Measurements from ENCODE around the gene OR6B3. TPM values are rescaled to one million over a fixed set of nuclear protein-coding genes. Genes with fewer than 3 reads are reported as not detected.

Gene OR6B3
- total and polyA plus RNA-seq, 7 donors: not detected

DNA sequence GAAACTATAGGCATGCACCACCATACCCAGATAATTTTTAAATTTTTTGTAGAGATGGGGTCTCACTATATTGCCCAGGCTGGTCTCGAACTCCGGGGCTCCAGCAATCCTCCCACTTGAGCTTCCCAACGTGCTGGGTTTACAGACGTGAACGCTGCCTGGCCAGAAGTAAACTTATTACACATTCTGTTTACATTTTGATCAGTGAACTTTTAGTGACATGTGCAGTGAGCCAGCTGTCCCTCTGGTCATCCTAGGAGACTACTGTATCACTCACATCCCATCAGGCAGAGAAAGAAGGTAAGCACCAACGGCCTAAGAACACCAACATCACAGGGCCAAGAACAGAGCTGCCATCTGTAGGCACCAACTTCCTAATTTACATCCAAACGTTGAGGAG lies 50.3 kb downstream of the OR6B3 start:
- ATAC-seq (no peak), DNase-seq (no peak)
- Histone ChIP-seq H3K9me3 (no peaks in the 10 kb centered on the region), H3K36me3 (ENCODE audit: insufficient read depth in 1 of 2, low read depth in 1 of 2) (peaks cover 0 to 100% of the 10 kb centered on the region in 2 donors), H3K4me3 (no peak overlapping the region), H3K27me3 (ENCODE audit: insufficient read depth in 3 of 3, low read length in 2 of 3) (no peaks in the 10 kb centered on the region), H3K4me1 (no peaks in the 10 kb centered on the region), H3K27ac (no peak overlapping the region)
- TF ChIP-seq, protein P1, sequence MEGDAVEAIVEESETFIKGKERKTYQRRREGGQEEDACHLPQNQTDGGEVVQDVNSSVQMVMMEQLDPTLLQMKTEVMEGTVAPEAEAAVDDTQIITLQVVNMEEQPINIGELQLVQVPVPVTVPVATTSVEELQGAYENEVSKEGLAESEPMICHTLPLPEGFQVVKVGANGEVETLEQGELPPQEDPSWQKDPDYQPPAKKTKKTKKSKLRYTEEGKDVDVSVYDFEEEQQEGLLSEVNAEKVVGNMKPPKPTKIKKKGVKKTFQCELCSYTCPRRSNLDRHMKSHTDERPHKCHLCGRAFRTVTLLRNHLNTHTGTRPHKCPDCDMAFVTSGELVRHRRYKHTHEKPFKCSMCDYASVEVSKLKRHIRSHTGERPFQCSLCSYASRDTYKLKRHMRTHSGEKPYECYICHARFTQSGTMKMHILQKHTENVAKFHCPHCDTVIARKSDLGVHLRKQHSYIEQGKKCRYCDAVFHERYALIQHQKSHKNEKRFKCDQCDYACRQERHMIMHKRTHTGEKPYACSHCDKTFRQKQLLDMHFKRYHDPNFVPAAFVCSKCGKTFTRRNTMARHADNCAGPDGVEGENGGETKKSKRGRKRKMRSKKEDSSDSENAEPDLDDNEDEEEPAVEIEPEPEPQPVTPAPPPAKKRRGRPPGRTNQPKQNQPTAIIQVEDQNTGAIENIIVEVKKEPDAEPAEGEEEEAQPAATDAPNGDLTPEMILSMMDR (IDR thresholded peaks at IDR 0.05): no peak
- intact Hi-C loops (cut with DNase I): no loop called here
- WGBS, 3 donors: 86 to 89% (median 87%) methylated on average over 7 of the region's 7 CpGs

DNA sequence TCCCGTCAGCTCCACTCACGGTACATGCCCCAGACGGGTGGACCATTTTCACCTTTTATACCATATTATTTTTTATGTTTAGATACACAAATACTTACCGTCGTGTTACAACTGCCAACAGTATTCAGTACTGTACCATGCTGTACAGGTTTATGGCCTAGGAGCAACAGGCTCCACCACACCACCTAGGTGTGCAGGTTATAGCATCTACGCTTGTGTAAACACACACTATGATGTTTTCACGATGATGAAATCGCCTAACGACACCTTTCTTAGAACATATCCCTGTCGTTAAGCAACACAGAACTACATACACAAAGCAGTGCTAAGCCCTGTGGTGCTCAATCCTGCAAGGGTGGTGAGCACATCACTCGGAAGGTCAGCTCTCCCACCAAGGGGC lies 52.6 kb downstream of the OR6B3 start:
- H3K4me3 ChIP-seq: no peak overlapping the region
- WGBS, 3 donors: 90 to 95% (median 91%) methylated on average over 11 of the region's 11 CpGs
- peaks cover 4% of the 10 kb centered on the region for H3K4me1 ChIP-seq
- no peak overlapping the region for H3K27ac ChIP-seq
- no peaks in the 10 kb centered on the region for H3K27me3 ChIP-seq (ENCODE audit: insufficient read depth in 3 of 3, low read length in 2 of 3)
- intact Hi-C loops (cut with DNase I): no loop called here
- no peaks in the 10 kb centered on the region for H3K9me3 ChIP-seq
- ATAC-seq: no peak
- DNase-seq: no peak
- TF ChIP-seq, protein P1 (IDR thresholded peaks at IDR 0.05): no peak
- peaks cover 0 to 86% of the 10 kb centered on the region in 2 donors for H3K36me3 ChIP-seq (ENCODE audit: insufficient read depth in 1 of 2, low read depth in 1 of 2)

DNA sequence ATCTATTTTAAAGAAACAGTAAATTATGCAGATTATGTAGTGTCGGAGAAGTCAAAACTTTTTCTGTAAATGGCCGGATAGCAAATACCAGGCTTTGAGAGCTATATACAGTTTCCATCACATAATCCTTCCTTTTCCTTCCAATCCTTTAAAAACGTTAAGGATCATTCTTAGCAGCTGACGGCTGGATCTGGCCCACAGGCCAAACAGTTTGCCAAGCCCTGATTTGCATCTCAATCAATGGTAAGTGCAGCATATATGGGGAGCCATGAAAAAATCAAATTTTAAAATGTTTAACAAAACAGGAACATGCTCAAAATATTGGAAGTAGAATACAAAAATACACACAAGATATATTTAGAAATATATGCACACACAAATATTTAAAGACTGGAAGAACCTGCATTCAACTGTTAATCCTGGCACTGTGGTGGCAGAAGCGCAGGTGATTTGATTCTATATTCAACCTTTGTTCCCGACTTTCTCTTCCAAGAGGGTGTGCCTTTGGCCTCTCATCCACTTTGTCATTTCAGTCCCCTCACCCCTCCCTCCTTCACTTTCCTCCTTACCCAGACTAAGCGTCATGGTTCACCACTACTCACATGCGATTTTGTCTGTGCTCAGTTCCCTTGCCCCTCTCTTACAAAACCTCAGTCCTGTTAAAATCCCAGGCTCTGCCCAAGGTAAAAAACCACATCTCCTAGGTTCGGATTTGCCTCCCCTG lies 55.5 kb downstream of the OR6B3 start:
- H3K27ac ChIP-seq: no peak overlapping the region

More for the DNA sequence above, 55.5 kb downstream of the OR6B3 start:
- H3K9me3 ChIP-seq: no peaks in the 10 kb centered on the region
- intact Hi-C loops (cut with DNase I): loop anchor here in 1 of 2 donors (10.0 kb wide), 1 partner anchor 963 kb away; no protein-coding TSS in a partner anchor
- H3K4me1 ChIP-seq: peaks cover 4% of the 10 kb centered on the region
- DNase-seq (no peak), ATAC-seq (peak; percentile 15 to 84 (median 60))
- TF ChIP-seq, protein P1 (IDR thresholded peaks at IDR 0.05): no peak
- 53 to 66% (median 53%) methylated on average over 9 of the region's 9 CpGs for WGBS, 3 donors
- H3K4me3 ChIP-seq: no peak overlapping the region
- H3K36me3 ChIP-seq (ENCODE audit: insufficient read depth in 1 of 2, low read depth in 1 of 2): peaks cover 3 to 76% of the 10 kb centered on the region in 2 donors
- H3K27me3 ChIP-seq (ENCODE audit: insufficient read depth in 3 of 3, low read length in 2 of 3): no peaks in the 10 kb centered on the region

Other genes starting within 250 kb of the OR6B3 start
- 100 to 1,000 TPM; 132 to 183 (median 163) TPM for gene NDUFA10, start 28.2 kb downstream of the OR6B3 start, total RNA-seq
- gene NDUFA10, start 28.2 kb downstream of the OR6B3 start, polyA plus RNA-seq: 100 to 1,000 TPM in 2 of 3 donors, 10 to 100 TPM in 1; 84.2 to 135 (median 113) TPM
- gene OR6B2, start 23.1 kb downstream of the OR6B3 start, total RNA-seq: not detected
- not detected for gene OR6B2, start 23.1 kb downstream of the OR6B3 start, polyA plus RNA-seq
- 100 to 1,000 TPM; 136 to 214 (median 158) TPM for gene COPS9, start 82.8 kb upstream of the OR6B3 start, total RNA-seq
- gene COPS9, start 82.8 kb upstream of the OR6B3 start, polyA plus RNA-seq: 100 to 1,000 TPM; 345 to 597 (median 427) TPM
- not detected for gene OTOS, start 87.1 kb upstream of the OR6B3 start, total RNA-seq
- under 1 TPM in 1 of 3 donors, not detected in 2; 0.20 TPM for gene OTOS, start 87.1 kb upstream of the OR6B3 start, polyA plus RNA-seq

Measured in psoas muscle (tissue), 8 donors.